Activated CD8-positive, alpha-beta memory T cell treated with anti-CD3 and anti-CD28 coated beads for 48 hours (primary cell): ENCODE results near the gene TRMT6.
A peak's percentile ranks its signal among the peaks of the same experiment; 100 is the strongest.

Source experiments
- DNase-seq, 3 experiments: peaks; one replicate each; pipeline ENCODE4 v3.0.0-alpha.2; 2020; ENCODE audit warnings: low read depth in 2 of 3, low spot score in 2 of 3

TRMT6 gene

GRCh38 chr20:5950271-5951031 lies at the start of gene TRMT6, which contains the start of gene MCM8:
TSS of gene TRMT6 (minus strand) at chr20:5950533. CDS start at chr20:5950405, 128 bp downstream.
TSS of gene MCM8 (plus strand) at chr20:5950652. CDS start at chr20:5952016, 1,364 bp downstream.
- DNase-seq: peak; percentile 79 to 93 (median 84)

- no peak for DNase-seq
Observed at GRCh38 chr20:5999783-6000182, 49.5 kb upstream of the TRMT6 start.

GRCh38 chr20:5996765-5997164 lies 46.4 kb upstream of the TRMT6 start:
- DNase-seq: no peak

- DNase-seq: no peak
Observed at GRCh38 chr20:5991623-5992441, 41.5 kb upstream of the TRMT6 start.

- DNase-seq: no peak
Observed at GRCh38 chr20:5990946-5991345, 40.6 kb upstream of the TRMT6 start.

- no peak for DNase-seq
Observed at GRCh38 chr20:5989539-5989938, 39.2 kb upstream of the TRMT6 start.

- no peak for DNase-seq
Observed at GRCh38 chr20:5987383-5987782, 37.0 kb upstream of the TRMT6 start.

- DNase-seq: no peak
Observed at GRCh38 chr20:5980720-5981538, 30.6 kb upstream of the TRMT6 start.

GRCh38 chr20:5979801-5980200 lies 29.5 kb upstream of the TRMT6 start:
- DNase-seq: no peak

GRCh38 chr20:5977975-5978374 lies 27.6 kb upstream of the TRMT6 start:
- DNase-seq: no peak

- DNase-seq: no peak
Observed at GRCh38 chr20:5977223-5977622, 26.9 kb upstream of the TRMT6 start.

- no peak for DNase-seq
Observed at GRCh38 chr20:5975778-5976177, 25.4 kb upstream of the TRMT6 start.

GRCh38 chr20:5974531-5974930 lies 24.2 kb upstream of the TRMT6 start:
- DNase-seq: no peak

- DNase-seq: no peak
Observed at GRCh38 chr20:5973971-5974370, 23.6 kb upstream of the TRMT6 start.

- DNase-seq: no peak
Observed at GRCh38 chr20:5973172-5973571, 22.8 kb upstream of the TRMT6 start.

- no peak for DNase-seq
Observed at GRCh38 chr20:5971203-5971602, 20.9 kb upstream of the TRMT6 start.

GRCh38 chr20:5970381-5970780 lies 20.0 kb upstream of the TRMT6 start:
- no peak for DNase-seq

GRCh38 chr20:5969940-5970339 lies 19.6 kb upstream of the TRMT6 start:
- no peak for DNase-seq

- no peak for DNase-seq
Observed at GRCh38 chr20:5969348-5969935, 19.1 kb upstream of the TRMT6 start.

GRCh38 chr20:5968462-5968861 lies 18.1 kb upstream of the TRMT6 start:
- DNase-seq: no peak

GRCh38 chr20:5967469-5967868 lies 17.1 kb upstream of the TRMT6 start:
- DNase-seq: no peak
